Measurements from ENCODE around the gene COX7A1.
"Not testable (repeated sequence)": the region's sequence is repeated elsewhere in the genome, so short reads cannot be mapped to it uniquely, and the experiment has no call there.

Gene COX7A1

GRCh38 chr19:36182612-36183244, 30.5 kb upstream of the COX7A1 start:
- DNase-seq (ENCODE audit: extremely low spot score), result no peak
- POLR2A ChIA-PET, result no interaction called here
- CTCF ChIA-PET, result interaction anchor here (1.3 kb wide), 1 partner anchor 54 kb away, joined by 5 read pairs; no protein-coding TSS in a partner anchor
- TF ChIP-seq CTCF (IDR thresholded peaks at IDR 0.05; ENCODE audit: control extremely low read depth, extremely low read depth, low read depth, missing control alignments), result no peak

GRCh38 chr19:36179077-36179476, 26.8 kb upstream of the COX7A1 start:
- CTCF ChIA-PET, result interaction anchor here (1.4 kb wide), 2 partner anchors 9 to 122 kb away, joined by 3 read pairs; no protein-coding TSS in a partner anchor
- DNase-seq (ENCODE audit: extremely low spot score); POLR2A ChIA-PET: not testable (repeated sequence)

- POLR2A ChIA-PET, result not testable (repeated sequence)
- CTCF ChIA-PET, result interaction anchor here (1.3 to 2.7 kb wide), 3 partner anchors 10 to 114 kb away, joined by 4 to 12 read pairs (median 8); no protein-coding TSS in a partner anchor
These were observed 21.6 kb upstream of the COX7A1 start for GRCh38 chr19:36173846-36174245.

DNA sequence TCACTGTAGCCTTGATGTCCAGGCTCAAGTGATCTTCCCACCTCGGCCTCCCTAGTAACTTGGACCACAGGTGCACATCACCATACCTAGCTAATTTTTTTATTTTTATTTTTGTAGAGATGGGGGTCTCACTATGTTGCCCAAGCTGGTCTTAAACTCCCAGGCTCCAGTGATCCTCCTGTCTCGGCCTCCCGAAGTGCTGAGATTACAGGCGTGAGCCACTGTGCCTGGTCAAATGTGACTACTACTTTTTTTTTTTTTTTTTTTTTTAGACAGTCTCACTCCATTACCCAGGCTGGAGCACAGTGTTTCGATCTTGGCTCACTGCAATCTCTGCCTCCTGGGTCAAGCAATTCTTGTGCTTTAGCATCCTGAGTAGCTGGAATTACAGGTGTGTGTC, 20.6 kb upstream of the COX7A1 start:
- ChIA-PET CTCF (interaction anchor here (1.3 to 2.7 kb wide), 3 partner anchors 9 to 113 kb away, joined by 4 to 12 read pairs (median 8); no protein-coding TSS in a partner anchor), POLR2A (interaction anchor here (0.7 kb wide), 1 partner anchor 436 kb away, joined by 3 read pairs; no protein-coding TSS in a partner anchor)
- no peak for DNase-seq (ENCODE audit: extremely low spot score)
- TF ChIP-seq CTCF (IDR thresholded peaks at IDR 0.05; ENCODE audit: control extremely low read depth, extremely low read depth, low read depth, missing control alignments), result no peak

More at GRCh38 chr19:36173846-36174245, 21.6 kb upstream of the COX7A1 start:
- not testable (repeated sequence) for DNase-seq (ENCODE audit: extremely low spot score)

GRCh38 chr19:36169084-36169760, 17.0 kb upstream of the COX7A1 start:
- ChIA-PET POLR2A (no interaction called here), CTCF (interaction anchor here (0.9 to 5.0 kb wide), 13 partner anchors 8 to 222 kb away, joined by 3 to 43 read pairs (median 5); no protein-coding TSS in a partner anchor)
- TF ChIP-seq CTCF (IDR thresholded peaks at IDR 0.05; ENCODE audit: control extremely low read depth, extremely low read depth, low read depth, missing control alignments), result no peak
- DNase-seq (ENCODE audit: extremely low spot score), result no peak

- ChIA-PET POLR2A (no interaction called here), CTCF (interaction anchor here (1.1 to 2.3 kb wide), 4 partner anchors 10 to 103 kb away, joined by 3 to 9 read pairs (median 4); no protein-coding TSS in a partner anchor)
These were observed 11.6 kb upstream of the COX7A1 start for GRCh38 chr19:36163813-36164212.

More at GRCh38 chr19:36163813-36164212, 11.6 kb upstream of the COX7A1 start:
- TF ChIP-seq CTCF (IDR thresholded peaks at IDR 0.05; ENCODE audit: control extremely low read depth, extremely low read depth, low read depth, missing control alignments), result no peak
- no peak for DNase-seq (ENCODE audit: extremely low spot score)
